AG04449 (cell line): Measurements from ENCODE around the gene CDH22.

ENCODE experiments used
- CTCF ChIA-PET: fragments of 350-600 bp; formaldehyde crosslinking; extraction: SDS; loops from one replicate; lab custom pipeline; 2021; ENCODE audit warnings: antibody characterized with exemption; lab: Yijun Ruan, JAX
- POLR2A ChIA-PET: fragments of 400-600, 350-600 bp; formaldehyde crosslinking; extraction: SDS; loops from one replicate; lab custom pipeline; 2020; ENCODE audit warnings: antibody characterized with exemption, inconsistent platforms; lab: Yijun Ruan, JAX
- DNase-seq: peaks from one replicate; pipeline ENCODE4 v3.0.0-alpha.2; 2010; ENCODE audit warnings: low read depth, low spot score
- H3K4me3 ChIP-seq: 2 replicates; pipeline ENCODE4 v1.5.1; 2011; ENCODE audit warnings: low read depth, mild to moderate bottlenecking, control low read depth, low read length
- CTCF ChIP-seq: IDR thresholded peaks from one replicate; pipeline ENCODE4 v1.5.1; 2011; ENCODE audit warnings: mild to moderate bottlenecking, moderate library complexity, low read length, control low read depth, inconsistent platforms; ENCODE audit not compliant: insufficient read depth; ENCODE audit errors: missing control alignments

The CDH22 gene

GRCh38 chr20:46200582-46201570 is 107.4 kb downstream of the CDH22 start:
- DNase-seq = no peak
- ChIA-PET POLR2A (interaction anchor here (0.7 kb wide), 1 partner anchor 148 kb away, joined by 4 read pairs; no protein-coding TSS in a partner anchor), CTCF (no interaction called here)
- no peak overlapping the region for H3K4me3 ChIP-seq
- TF ChIP-seq CTCF = no peak

GRCh38 chr20:46199198-46199597 is 109.1 kb downstream of the CDH22 start:
- DNase-seq = no peak
- no peak for TF ChIP-seq CTCF
- H3K4me3 ChIP-seq = no peak overlapping the region
- POLR2A ChIA-PET = no interaction called here
- CTCF ChIA-PET = no interaction called here

GRCh38 chr20:46196990-46197389 is 111.3 kb downstream of the CDH22 start:
- ChIA-PET POLR2A (no interaction called here), CTCF (no interaction called here)
- TF ChIP-seq CTCF = no peak
- no peak overlapping the region for H3K4me3 ChIP-seq
- no peak for DNase-seq

- no peak for TF ChIP-seq CTCF
- CTCF ChIA-PET = no interaction called here
- H3K4me3 ChIP-seq = no peak overlapping the region
- POLR2A ChIA-PET = no interaction called here
- no peak for DNase-seq
Observed at GRCh38 chr20:46195264-46196036, 112.8 kb downstream of the CDH22 start.

- DNase-seq = no peak
- TF ChIP-seq CTCF = no peak
- ChIA-PET POLR2A (no interaction called here), CTCF (no interaction called here)
- no peak overlapping the region for H3K4me3 ChIP-seq
Observed at GRCh38 chr20:46194409-46194808, 113.9 kb downstream of the CDH22 start.

- no peak for TF ChIP-seq CTCF
- ChIA-PET CTCF (no interaction called here), POLR2A (no interaction called here)
- no peak for DNase-seq
- H3K4me3 ChIP-seq = no peak overlapping the region
Observed at GRCh38 chr20:46192376-46192944, 115.8 kb downstream of the CDH22 start.
